ENCODE results near the gene FIGLA.

The FIGLA gene

GRCh38 chr2:70733646-70734180, 56.7 kb downstream of the FIGLA start:
- Histone ChIP-seq H3K4me3 (ENCODE audit: low read depth in 1 of 2, low read length in 2 of 2) (no peak overlapping the region), H3K27me3 (ENCODE audit: control insufficient read depth in 1 of 2, insufficient read depth in 2 of 2, low read length in 2 of 2) (peaks cover 5 to 10% of the 10 kb centered on the region in 2 donors), H3K9ac (ENCODE audit: low read depth in 1 of 2, low read length in 2 of 2) (no peak overlapping the region), H3K4me1 (ENCODE audit: control insufficient read depth in 1 of 2, insufficient read depth in 2 of 2, low read length in 2 of 2) (no peaks in the 10 kb centered on the region), H3K9me3 (ENCODE audit: control insufficient read depth in 1 of 2, low read length in 2 of 2) (no peaks in the 10 kb centered on the region), H3K27ac (ENCODE audit: low read depth, low read length) (no peak overlapping the region), H3K36me3 (ENCODE audit: control insufficient read depth in 1 of 2, insufficient read depth in 2 of 2, low read length in 2 of 2) (no peaks in the 10 kb centered on the region)

- Histone ChIP-seq H3K9ac (ENCODE audit: low read depth in 1 of 2, low read length in 2 of 2) (no peak overlapping the region), H3K9me3 (ENCODE audit: control insufficient read depth in 1 of 2, low read length in 2 of 2) (no peaks in the 10 kb centered on the region), H3K4me1 (ENCODE audit: control insufficient read depth in 1 of 2, insufficient read depth in 2 of 2, low read length in 2 of 2) (no peaks in the 10 kb centered on the region)
Observed at GRCh38 chr2:70732766-70733645, 57.4 kb downstream of the FIGLA start.

GRCh38 chr2:70730730-70731129, 59.7 kb downstream of the FIGLA start:
- H3K27ac ChIP-seq (ENCODE audit: low read depth, low read length), result no peak overlapping the region
- H3K27me3 ChIP-seq (ENCODE audit: control insufficient read depth in 1 of 2, insufficient read depth in 2 of 2, low read length in 2 of 2), result peaks cover 9 to 10% of the 10 kb centered on the region in 2 donors
- no peak overlapping the region for H3K4me3 ChIP-seq (ENCODE audit: low read depth in 1 of 2, low read length in 2 of 2)
- no peaks in the 10 kb centered on the region for H3K9me3 ChIP-seq (ENCODE audit: control insufficient read depth in 1 of 2, low read length in 2 of 2)
- H3K4me1 ChIP-seq (ENCODE audit: control insufficient read depth in 1 of 2, insufficient read depth in 2 of 2, low read length in 2 of 2), result no peaks in the 10 kb centered on the region
- H3K9ac ChIP-seq (ENCODE audit: low read depth in 1 of 2, low read length in 2 of 2), result no peak overlapping the region
- no peaks in the 10 kb centered on the region for H3K36me3 ChIP-seq (ENCODE audit: control insufficient read depth in 1 of 2, insufficient read depth in 2 of 2, low read length in 2 of 2)

More at GRCh38 chr2:70732766-70733645, 57.4 kb downstream of the FIGLA start:
- Histone ChIP-seq H3K27me3 (ENCODE audit: control insufficient read depth in 1 of 2, insufficient read depth in 2 of 2, low read length in 2 of 2) (peaks cover 5 to 10% of the 10 kb centered on the region in 2 donors), H3K27ac (ENCODE audit: low read depth, low read length) (no peak overlapping the region), H3K36me3 (ENCODE audit: control insufficient read depth in 1 of 2, insufficient read depth in 2 of 2, low read length in 2 of 2) (no peaks in the 10 kb centered on the region), H3K4me3 (ENCODE audit: low read depth in 1 of 2, low read length in 2 of 2) (no peak overlapping the region)

- Histone ChIP-seq H3K36me3 (ENCODE audit: control insufficient read depth in 1 of 2, insufficient read depth in 2 of 2, low read length in 2 of 2) (no peaks in the 10 kb centered on the region), H3K27ac (ENCODE audit: low read depth, low read length) (no peak overlapping the region), H3K9me3 (ENCODE audit: control insufficient read depth in 1 of 2, low read length in 2 of 2) (no peaks in the 10 kb centered on the region), H3K4me1 (ENCODE audit: control insufficient read depth in 1 of 2, insufficient read depth in 2 of 2, low read length in 2 of 2) (no peaks in the 10 kb centered on the region), H3K4me3 (ENCODE audit: low read depth in 1 of 2, low read length in 2 of 2) (no peak overlapping the region), H3K27me3 (ENCODE audit: control insufficient read depth in 1 of 2, insufficient read depth in 2 of 2, low read length in 2 of 2) (peaks cover 9 to 10% of the 10 kb centered on the region in 2 donors), H3K9ac (ENCODE audit: low read depth in 1 of 2, low read length in 2 of 2) (no peak overlapping the region)
Observed at GRCh38 chr2:70729647-70730046, 60.8 kb downstream of the FIGLA start.

- H3K9ac ChIP-seq (ENCODE audit: low read depth in 1 of 2, low read length in 2 of 2), result no peak overlapping the region
- peaks cover 0 to 4% of the 10 kb centered on the region in 2 donors for H3K27me3 ChIP-seq (ENCODE audit: control insufficient read depth in 1 of 2, insufficient read depth in 2 of 2, low read length in 2 of 2)
- no peaks in the 10 kb centered on the region for H3K36me3 ChIP-seq (ENCODE audit: control insufficient read depth in 1 of 2, insufficient read depth in 2 of 2, low read length in 2 of 2)
- no peak overlapping the region for H3K4me3 ChIP-seq (ENCODE audit: low read depth in 1 of 2, low read length in 2 of 2)
- H3K27ac ChIP-seq (ENCODE audit: low read depth, low read length), result no peak overlapping the region
- no peaks in the 10 kb centered on the region for H3K4me1 ChIP-seq (ENCODE audit: control insufficient read depth in 1 of 2, insufficient read depth in 2 of 2, low read length in 2 of 2)
- no peaks in the 10 kb centered on the region for H3K9me3 ChIP-seq (ENCODE audit: control insufficient read depth in 1 of 2, low read length in 2 of 2)
Observed at GRCh38 chr2:70728128-70728527, 62.3 kb downstream of the FIGLA start.
